HG02571 (cell line): ENCODE data around the gene BDKRB2.
"Not testable (repeated sequence)": the region's sequence is repeated elsewhere in the genome, so short reads cannot be mapped to it uniquely, and the experiment has no call there.

Experiments
- ATAC-seq: cut with Tn5 transposase; IDR thresholded peaks from one replicate; pipeline ENCODE4 v1.9.1; 2021; ENCODE audit warnings: mild to moderate bottlenecking, moderate library complexity; ENCODE audit not compliant: unreplicated experiment

BDKRB2 gene

GRCh38 chr14:96221841-96222240 lies 17.2 kb downstream of the BDKRB2 start:
- no peak for ATAC-seq

- no peak for ATAC-seq
These were observed 19.9 kb downstream of the BDKRB2 start for GRCh38 chr14:96224480-96225096.

GRCh38 chr14:96225213-96225612 lies 20.6 kb downstream of the BDKRB2 start:
- no peak for ATAC-seq

- ATAC-seq = no peak
These were observed 21.1 kb downstream of the BDKRB2 start for GRCh38 chr14:96225745-96226151.

GRCh38 chr14:96227428-96227827 lies 22.8 kb downstream of the BDKRB2 start:
- ATAC-seq = no peak

- no peak for ATAC-seq
These were observed 24.7 kb downstream of the BDKRB2 start for GRCh38 chr14:96229315-96229714.

- no peak for ATAC-seq
These were observed 26.4 kb downstream of the BDKRB2 start for GRCh38 chr14:96231056-96231455.

- ATAC-seq = no peak
These were observed 27.0 kb downstream of the BDKRB2 start for GRCh38 chr14:96231526-96232130.

GRCh38 chr14:96232506-96232905 lies 27.9 kb downstream of the BDKRB2 start:
- ATAC-seq = no peak

GRCh38 chr14:96233661-96234060 lies 29.0 kb downstream of the BDKRB2 start:
- ATAC-seq = no peak

- ATAC-seq = no peak
These were observed 30.8 kb downstream of the BDKRB2 start for GRCh38 chr14:96235426-96235825.

GRCh38 chr14:96237641-96238040 lies 33.0 kb downstream of the BDKRB2 start:
- ATAC-seq = no peak

GRCh38 chr14:96238676-96239265 lies 34.1 kb downstream of the BDKRB2 start:
- no peak for ATAC-seq

GRCh38 chr14:96239711-96240141 lies 35.1 kb downstream of the BDKRB2 start:
- no peak for ATAC-seq

GRCh38 chr14:96240641-96241040 lies 36.0 kb downstream of the BDKRB2 start:
- no peak for ATAC-seq

GRCh38 chr14:96242126-96242525 lies 37.5 kb downstream of the BDKRB2 start:
- ATAC-seq = no peak

- ATAC-seq = no peak
These were observed 39.1 kb downstream of the BDKRB2 start for GRCh38 chr14:96243785-96244184.

GRCh38 chr14:96245074-96245473 lies 40.4 kb downstream of the BDKRB2 start:
- ATAC-seq = not testable (repeated sequence)

- ATAC-seq = no peak
These were observed 41.3 kb downstream of the BDKRB2 start for GRCh38 chr14:96245710-96246538.

GRCh38 chr14:96246539-96246847 lies 41.9 kb downstream of the BDKRB2 start:
- no peak for ATAC-seq

- no peak for ATAC-seq
These were observed 42.4 kb downstream of the BDKRB2 start for GRCh38 chr14:96247031-96247430.

GRCh38 chr14:96249029-96249428 lies 44.4 kb downstream of the BDKRB2 start:
- ATAC-seq = no peak
